B cell (primary cell): ENCODE results near the gene SARM1.

ENCODE experiments used
- CTCF ChIP-seq: fragments of 200-600 bp; IDR thresholded peaks from one replicate; pipeline ENCODE4 v1.8.0; 2022; ENCODE audit warnings: antibody characterized with exemption, mild to moderate bottlenecking
- EZH2 ChIP-seq: IDR thresholded peaks from 2 replicates; pipeline ENCODE4 v1.6.1; 2012; ENCODE audit warnings: borderline replicate concordance, low read depth, mild to moderate bottlenecking, moderate library complexity, low read length; ENCODE audit not compliant: insufficient read depth, poor library complexity, severe bottlenecking

- TF ChIP-seq CTCF = no peak
- no peak for TF ChIP-seq EZH2
Measured at GRCh38 chr17:28397687-28398279, 26.3 kb downstream of the SARM1 start.
